Heart right ventricle (tissue), 16 donors: ENCODE measurements around the gene ST8SIA6. TPM values are rescaled to one million over a fixed set of nuclear protein-coding genes. Genes with fewer than 3 reads are reported as not detected.

ENCODE experiments used
- ATAC-seq, 8 donors: fragments of 200-7000 bp; cut with Tn5 transposase; one replicate each; pipeline ENCODE4 v1.9.1; 2020; ENCODE audit warnings: mild to moderate bottlenecking in 8 of 8, moderate library complexity in 8 of 8, moderate number of reproducible peaks in 1 of 8
- DNase-seq, 2 donors: peaks; one replicate each; pipeline ENCODE4 v3.0.0-alpha.2; 2020
- H3K27ac ChIP-seq, 10 donors: fragments of 200-600 bp; sonication (generic) in 2 of 10; one replicate each; pipeline versions ENCODE4 v1.5.0 to v1.8.0; 2020 to 2022; ENCODE audit warnings: mild to moderate bottlenecking in 3 of 10
- H3K27me3 ChIP-seq, 7 donors: fragments of 200-600 bp; one replicate each; pipeline ENCODE4 v1.8.0; 2021 to 2022; ENCODE audit warnings: mild to moderate bottlenecking in 2 of 7
- H3K36me3 ChIP-seq, 9 donors: fragments of 200-600 bp; sonication (generic) in 1 of 9; one replicate each; pipeline versions ENCODE4 v1.5.0 to v1.8.0; 2020 to 2022; ENCODE audit warnings: mild to moderate bottlenecking in 2 of 9
- H3K4me1 ChIP-seq, 9 donors: fragments of 200-600 bp; sonication (generic) in 1 of 9; one replicate each; pipeline versions ENCODE4 v1.5.0 to v1.8.0; 2020 to 2022; ENCODE audit warnings: mild to moderate bottlenecking in 4 of 9
- H3K4me3 ChIP-seq, 10 donors: fragments of 200-600 bp; sonication (generic) in 2 of 10; one replicate each; pipeline versions ENCODE4 v1.5.0 to v1.8.0; 2020 to 2022; ENCODE audit warnings: mild to moderate bottlenecking in 7 of 10, moderate library complexity in 2 of 10
- H3K9me3 ChIP-seq, 11 donors: fragments of 200-600 bp in 10 of 11; sonication (generic) in 2 of 11; one replicate each; pipeline versions ENCODE4 v1.5.0 to v1.8.0; 2013 to 2022; ENCODE audit warnings: mild to moderate bottlenecking in 2 of 11, control low read depth in 1 of 11, moderate library complexity in 1 of 11
- WGBS, 2 donors: extraction: QIAGEN DNeasy Blood & Tissue Kit; methylation state at CpG; one replicate each; pipeline ENCODE4 v1.1.7; 2013; ENCODE audit warnings: inconsistent platforms in 1 of 2; 5-methylcytosine and 5-hydroxymethylcytosine counted together
- intact Hi-C, 10 donors: fragments of 100-400 bp; cut with DNase I; formaldehyde crosslinking; loops; one replicate each; pipeline versions ENCODE4 v1.11.1 to v1.14.2; 2022
- polyA plus RNA-seq, 2 donors: library from polyadenylated mRNA; stranded (reverse); fragments of 200-250 nt; gene quantifications; one replicate each; pipeline ENCODE4 v1.2.3, GENCODE V29; 2013
- total RNA-seq, 10 donors: library from RNA; stranded (reverse); fragmentation: NEBNext Ultra II Directional in 3 of 10; extraction: Animal tissue kit (Norgen Biotek cat#: 25700) in 3 of 10; gene quantifications; one replicate each; pipeline versions ENCODE4 v1.2.1 to v1.2.4, GENCODE V29; 2021 to 2023
- TF ChIP-seq, protein P1 (sequence below), 9 donors: fragments of 200-600 bp; sonication (generic) in 2 of 9; IDR thresholded peaks; one replicate each; pipeline versions ENCODE4 v1.5.0 to v1.8.0; 2021 to 2022; ENCODE audit warnings: antibody characterized with exemption in 9 of 9, mild to moderate bottlenecking in 5 of 9, moderate library complexity in 1 of 9
- donor health status: Arrhythmogenic right ventricular cardiomyopathy.
- donor health status: ischemic (EF 13 %, LVEDD 7.1; RV severe dilation, severe dysfunction).
- donor health status: healthy with polysubstance abuse.
- donor health status: DM: no; HTN: yes; CAD: no.
- donor health status: DM: no; HTN: no; CAD: no.
- donor health status: ischemic (EF 25% LVEDD 6.9; RV normal size, moderate dysfunction).
- donor health status: ischemic (EF 25% LVEDD 5.7; RV mildly dilated, moderate dysfunction).
- donor health status: healthy.
- donor health status: DM: yes; HTN: yes; CAD: no.
- donor health status: Ischemic cardiomyopathy.
- donor health status: ischemic (EF 35%, LVEDD 5.7; RV mildly dilated, moderate dysfunction).
- donor health status: nonischemic (EF 11% LVEDD 7.7; RV severe dilation, severe dysfunction).
- donor health status: DM: yes; HTN: yes; CAD: no.
- donor health status: PGD.
- donor health status: ischemic (EF 29% LVEDD 5.4; RV normal size, mild dysfunction).
- donor health status: nonischemic (EF 23%, LVEDD 6.1; RV moderate dilation, normal function).

ST8SIA6 gene
- total and polyA plus RNA-seq, 12 donors = 1.8 to 12.8 (median 8.1) TPM

- no peak for DNase-seq
- no peak overlapping the region for H3K27ac ChIP-seq
- ATAC-seq = no peak
- H3K9me3 ChIP-seq = peaks cover 0 to 13% (median 0%) of the 10 kb centered on the region in 11 donors
- TF ChIP-seq, protein P1, sequence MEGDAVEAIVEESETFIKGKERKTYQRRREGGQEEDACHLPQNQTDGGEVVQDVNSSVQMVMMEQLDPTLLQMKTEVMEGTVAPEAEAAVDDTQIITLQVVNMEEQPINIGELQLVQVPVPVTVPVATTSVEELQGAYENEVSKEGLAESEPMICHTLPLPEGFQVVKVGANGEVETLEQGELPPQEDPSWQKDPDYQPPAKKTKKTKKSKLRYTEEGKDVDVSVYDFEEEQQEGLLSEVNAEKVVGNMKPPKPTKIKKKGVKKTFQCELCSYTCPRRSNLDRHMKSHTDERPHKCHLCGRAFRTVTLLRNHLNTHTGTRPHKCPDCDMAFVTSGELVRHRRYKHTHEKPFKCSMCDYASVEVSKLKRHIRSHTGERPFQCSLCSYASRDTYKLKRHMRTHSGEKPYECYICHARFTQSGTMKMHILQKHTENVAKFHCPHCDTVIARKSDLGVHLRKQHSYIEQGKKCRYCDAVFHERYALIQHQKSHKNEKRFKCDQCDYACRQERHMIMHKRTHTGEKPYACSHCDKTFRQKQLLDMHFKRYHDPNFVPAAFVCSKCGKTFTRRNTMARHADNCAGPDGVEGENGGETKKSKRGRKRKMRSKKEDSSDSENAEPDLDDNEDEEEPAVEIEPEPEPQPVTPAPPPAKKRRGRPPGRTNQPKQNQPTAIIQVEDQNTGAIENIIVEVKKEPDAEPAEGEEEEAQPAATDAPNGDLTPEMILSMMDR (IDR thresholded peaks at IDR 0.05) = no peak
- H3K4me3 ChIP-seq = no peak overlapping the region
- H3K4me1 ChIP-seq = no peaks in the 10 kb centered on the region
- intact Hi-C loops = no loop called here
- H3K27me3 ChIP-seq = no peaks in the 10 kb centered on the region
- 92 to 95% methylated on average over 4 of the region's 4 CpGs for WGBS, 2 donors
- H3K36me3 ChIP-seq = no peaks in the 10 kb centered on the region
Observed at GRCh38 chr10:17368708-17369272, 85.6 kb downstream of the ST8SIA6 start.

DNA sequence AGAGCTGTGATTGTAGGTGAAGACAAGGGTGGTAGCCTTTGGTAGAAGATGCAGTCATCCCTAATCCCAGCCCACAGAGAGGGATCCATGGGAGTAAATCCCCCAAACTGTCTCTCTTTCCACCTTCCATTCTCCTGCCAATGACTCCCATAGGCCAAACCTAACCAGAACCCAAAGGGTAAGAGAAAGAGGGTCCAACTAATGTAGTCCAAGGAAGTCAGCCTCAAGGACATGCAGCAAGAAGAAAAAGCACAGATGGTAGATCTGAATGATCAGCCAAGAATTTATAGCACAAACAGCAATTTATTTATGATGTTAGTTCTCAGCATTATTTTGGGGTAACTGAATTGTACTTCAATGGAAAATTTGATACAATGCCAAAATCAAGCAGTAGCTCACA is 87.7 kb downstream of the ST8SIA6 start:
- ATAC-seq = no peak
- no peaks in the 10 kb centered on the region for H3K36me3 ChIP-seq
- peaks cover 0 to 13% (median 0%) of the 10 kb centered on the region in 11 donors for H3K9me3 ChIP-seq
- no peak overlapping the region for H3K4me3 ChIP-seq
- no peaks in the 10 kb centered on the region for H3K27me3 ChIP-seq
- intact Hi-C loops = no loop called here
- TF ChIP-seq, protein P1 (IDR thresholded peaks at IDR 0.05) = no peak
- H3K4me1 ChIP-seq = no peaks in the 10 kb centered on the region
- DNase-seq = no peak
- no peak overlapping the region for H3K27ac ChIP-seq

DNA sequence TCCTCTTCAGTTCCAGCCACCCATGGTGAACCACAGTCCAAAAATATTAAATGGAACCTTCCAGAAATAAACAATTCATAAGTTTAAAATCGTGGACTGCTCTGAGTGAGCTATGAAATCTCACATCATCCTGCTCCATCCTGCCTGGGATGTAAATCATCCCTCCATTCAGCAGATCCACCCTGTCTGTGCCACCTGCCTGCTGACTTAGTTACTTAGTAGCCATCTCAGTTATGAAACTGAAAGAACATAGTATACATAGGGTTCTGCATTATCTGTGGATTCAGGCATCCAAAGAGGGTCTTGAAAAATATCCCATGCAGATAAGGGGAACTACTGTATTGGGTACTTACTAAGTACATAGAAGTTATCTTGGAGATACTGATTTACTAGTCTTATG is 89.0 kb downstream of the ST8SIA6 start:
- no peak overlapping the region for H3K27ac ChIP-seq
- DNase-seq (no peak), ATAC-seq (no peak)
- H3K9me3 ChIP-seq = peaks cover 0 to 13% (median 0%) of the 10 kb centered on the region in 11 donors
- H3K27me3 ChIP-seq = no peaks in the 10 kb centered on the region
- H3K36me3 ChIP-seq = no peaks in the 10 kb centered on the region
- 70 to 72% methylated on average over 1 of the region's 1 CpG for WGBS, 2 donors
- TF ChIP-seq, protein P1 (IDR thresholded peaks at IDR 0.05) = no peak
- no peak overlapping the region for H3K4me3 ChIP-seq
- H3K4me1 ChIP-seq = no peaks in the 10 kb centered on the region
- intact Hi-C loops = no loop called here

DNA sequence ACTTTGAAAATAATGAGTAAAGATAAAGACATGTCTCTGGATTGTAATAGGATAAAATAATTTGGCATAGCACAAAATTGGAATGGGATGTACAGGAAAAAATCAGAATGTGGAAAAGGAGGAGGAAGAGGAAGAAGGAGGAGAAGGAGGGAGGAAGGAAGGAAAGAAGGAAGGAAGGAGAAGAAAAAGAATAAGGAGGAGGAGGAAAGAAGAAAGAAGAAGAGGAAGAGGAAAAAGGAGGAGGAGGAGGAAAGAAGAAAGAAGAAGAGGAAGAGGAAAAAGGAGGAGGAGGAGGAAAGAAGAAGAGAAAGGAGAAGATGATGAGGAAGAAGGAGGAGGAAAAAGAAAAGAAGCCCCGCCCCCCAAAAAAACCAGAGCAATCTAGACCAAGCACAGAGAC is 95.9 kb downstream of the ST8SIA6 start:
- no peak for ATAC-seq
- no peak overlapping the region for H3K27ac ChIP-seq
- no peaks in the 10 kb centered on the region for H3K36me3 ChIP-seq
- H3K4me3 ChIP-seq = no peak overlapping the region
- H3K27me3 ChIP-seq = no peaks in the 10 kb centered on the region
- intact Hi-C loops = no loop called here
- TF ChIP-seq, protein P1 (IDR thresholded peaks at IDR 0.05) = no peak
- DNase-seq = no peak
- no peaks in the 10 kb centered on the region for H3K4me1 ChIP-seq
- 52 to 78% methylated on average over 1 of the region's 1 CpG for WGBS, 2 donors
- peaks cover 0 to 3% (median 0%) of the 10 kb centered on the region in 11 donors for H3K9me3 ChIP-seq
